ENCODE measurements around the gene DCAF5.

Gene DCAF5

GRCh38 chr14:69153873-69154270 is 953 bp upstream of the DCAF5 start:
- Mint-ChIP-seq H3K27me3 (peaks cover 6% of the 10 kb centered on the region), H3K4me1 (ENCODE audit: low read depth) (peaks cover 30% of the 10 kb centered on the region), H3K4me3 (peak overlapping the region; percentile 96), H3K27ac (peak overlapping the region; percentile 94), H3K9me3 (no peaks in the 10 kb centered on the region), H3K36me3 (ENCODE audit: low read depth) (peaks cover 11% of the 10 kb centered on the region)

DNA sequence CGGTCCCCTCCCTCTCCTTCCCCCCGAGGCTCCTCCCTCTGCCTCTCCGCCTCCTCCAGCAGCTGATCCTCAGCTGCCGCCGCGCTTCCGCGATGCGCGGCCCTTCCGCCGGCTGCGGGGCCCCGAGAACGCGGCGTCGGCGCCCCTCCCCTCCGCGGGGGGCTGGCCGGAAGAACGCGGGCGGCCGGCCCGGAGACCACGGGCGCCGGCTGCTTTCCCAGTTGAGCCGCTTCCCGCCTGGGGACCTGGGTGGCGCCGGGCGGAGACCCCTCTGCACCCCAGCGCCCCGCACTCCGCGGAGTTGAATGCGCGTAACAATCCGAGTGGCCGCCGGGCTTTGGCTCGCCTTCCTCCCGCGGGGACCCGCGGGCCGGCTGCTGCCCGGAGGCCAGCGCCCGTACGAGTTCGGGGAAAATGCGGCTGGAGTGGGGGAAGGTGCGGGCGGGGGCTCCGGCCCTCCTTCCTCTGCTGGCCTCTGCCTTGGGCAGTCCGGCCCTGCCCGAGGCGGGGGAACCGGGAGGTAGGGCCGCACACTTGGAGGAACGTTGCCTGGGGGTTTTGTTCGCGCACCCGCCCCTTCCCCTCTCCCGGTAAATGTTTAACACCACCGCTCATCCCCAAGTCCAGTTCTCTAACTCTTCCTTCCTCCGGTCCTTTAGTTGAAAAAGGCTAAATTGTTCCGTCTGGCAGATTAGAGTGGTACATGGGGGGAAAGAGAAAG is 393 bp upstream of the DCAF5 start:
- peaks cover 34% of the 10 kb centered on the region for H3K4me1 Mint-ChIP-seq (ENCODE audit: low read depth)
- H3K4me3 Mint-ChIP-seq, result peak overlapping the region; percentile 96
- no peaks in the 10 kb centered on the region for H3K9me3 Mint-ChIP-seq
- peaks cover 15% of the 10 kb centered on the region for H3K36me3 Mint-ChIP-seq (ENCODE audit: low read depth)
- peaks cover 6% of the 10 kb centered on the region for H3K27me3 Mint-ChIP-seq
- H3K27ac Mint-ChIP-seq, result peak overlapping the region; percentile 94

DNA sequence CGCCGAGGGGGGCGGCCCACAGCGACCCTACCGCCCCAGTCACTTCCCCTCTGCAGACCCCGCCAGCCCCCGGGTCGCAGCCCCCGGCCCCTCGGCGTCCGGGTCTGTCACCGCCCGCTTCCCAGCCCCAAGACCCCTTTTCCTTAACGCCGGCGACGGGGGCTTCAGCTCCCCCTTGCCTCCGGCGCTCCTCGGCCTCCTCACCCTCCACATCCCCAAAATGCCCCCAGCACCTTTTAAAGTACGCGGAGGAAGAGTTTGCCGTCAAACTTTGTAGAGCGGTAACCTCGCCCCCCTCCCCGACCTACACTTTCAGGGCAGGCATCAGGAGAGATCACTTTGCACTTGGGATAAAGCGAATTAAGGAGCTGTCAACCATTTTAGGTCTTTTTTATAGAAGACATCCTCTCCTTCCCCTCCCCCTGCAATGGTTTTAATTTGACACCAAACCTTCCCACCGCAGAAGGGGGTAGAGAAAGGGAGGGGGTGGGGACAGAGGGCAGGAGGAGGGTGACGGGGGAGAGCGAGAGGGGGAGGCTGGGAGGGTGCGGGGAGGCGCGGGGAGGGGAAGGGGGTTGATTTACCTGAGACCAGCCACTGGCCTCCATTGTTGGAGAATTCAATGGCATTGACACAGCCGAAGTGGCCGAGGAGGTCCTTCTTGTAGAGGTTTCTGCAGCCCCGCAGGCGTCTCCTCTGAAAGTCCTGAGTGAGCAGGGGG is 578 bp downstream of the DCAF5 start:
- Mint-ChIP-seq H3K27me3 (peaks cover 3% of the 10 kb centered on the region), H3K4me3 (peak overlapping the region; percentile 96), H3K4me1 (ENCODE audit: low read depth) (peaks cover 43% of the 10 kb centered on the region), H3K36me3 (ENCODE audit: low read depth) (peaks cover 23% of the 10 kb centered on the region), H3K9me3 (no peaks in the 10 kb centered on the region), H3K27ac (peak overlapping the region; percentile 90)

DNA sequence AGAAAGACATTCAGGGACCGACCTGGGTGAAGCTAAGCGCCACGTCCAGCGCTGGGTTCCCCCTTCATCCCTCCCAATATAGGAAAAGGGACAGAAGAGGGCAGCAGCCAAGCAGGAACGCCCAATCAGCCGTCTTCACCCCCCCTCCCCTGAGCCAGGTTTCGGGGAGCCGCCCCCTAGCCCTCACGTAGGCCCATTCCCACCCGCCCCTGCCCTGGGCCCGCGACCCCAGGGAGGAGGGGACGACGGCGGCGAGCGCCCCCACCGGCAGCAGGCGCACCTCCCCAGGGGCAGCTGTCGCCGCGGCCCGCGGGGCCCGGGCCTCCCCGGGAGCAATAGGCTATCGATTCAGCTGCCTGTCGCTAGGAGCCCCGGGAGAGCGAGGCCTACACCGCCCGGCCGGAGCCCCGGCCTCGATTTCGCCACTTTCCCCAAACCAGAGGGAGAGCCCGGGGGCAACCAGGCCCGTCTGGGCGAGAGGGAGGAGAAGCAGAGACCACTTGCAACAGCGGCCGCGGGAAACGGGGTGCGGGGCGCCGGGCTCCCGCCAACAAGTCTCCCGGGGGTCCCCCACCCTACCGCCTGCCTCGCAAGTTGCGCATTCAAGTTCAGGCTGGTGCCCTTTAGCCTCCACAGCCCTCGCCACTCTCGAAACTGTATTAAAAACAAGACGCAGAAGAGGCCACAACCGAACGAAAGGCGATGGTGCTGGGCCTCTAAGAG is 1.3 kb downstream of the DCAF5 start:
- H3K4me3 Mint-ChIP-seq, result peak overlapping the region; percentile 96
- peaks cover 49% of the 10 kb centered on the region for H3K4me1 Mint-ChIP-seq (ENCODE audit: low read depth)
- H3K9me3 Mint-ChIP-seq, result no peaks in the 10 kb centered on the region
- peaks cover 3% of the 10 kb centered on the region for H3K27me3 Mint-ChIP-seq
- peaks cover 26% of the 10 kb centered on the region for H3K36me3 Mint-ChIP-seq (ENCODE audit: low read depth)
- H3K27ac Mint-ChIP-seq, result peak overlapping the region; percentile 90

GRCh38 chr14:69149461-69150244 is 3.3 kb downstream of the DCAF5 start:
- peaks cover 59% of the 10 kb centered on the region for H3K4me1 Mint-ChIP-seq (ENCODE audit: low read depth)
- peak overlapping the region; percentile 96 for H3K4me3 Mint-ChIP-seq
- peaks cover 3% of the 10 kb centered on the region for H3K27me3 Mint-ChIP-seq
- H3K9me3 Mint-ChIP-seq, result no peaks in the 10 kb centered on the region
- peak overlapping the region; percentile 53 for H3K27ac Mint-ChIP-seq
- H3K36me3 Mint-ChIP-seq (ENCODE audit: low read depth), result peaks cover 36% of the 10 kb centered on the region

GRCh38 chr14:69142101-69142500 is 10.8 kb downstream of the DCAF5 start:
- H3K27ac Mint-ChIP-seq, result no peak overlapping the region
- H3K4me3 Mint-ChIP-seq, result no peak overlapping the region
- no peaks in the 10 kb centered on the region for H3K9me3 Mint-ChIP-seq
- no peaks in the 10 kb centered on the region for H3K27me3 Mint-ChIP-seq
- H3K36me3 Mint-ChIP-seq (ENCODE audit: low read depth), result peaks cover 33% of the 10 kb centered on the region
- peaks cover 55% of the 10 kb centered on the region for H3K4me1 Mint-ChIP-seq (ENCODE audit: low read depth)

- H3K36me3 Mint-ChIP-seq (ENCODE audit: low read depth), result peaks cover 32% of the 10 kb centered on the region
- peaks cover 54% of the 10 kb centered on the region for H3K4me1 Mint-ChIP-seq (ENCODE audit: low read depth)
- no peaks in the 10 kb centered on the region for H3K27me3 Mint-ChIP-seq
- H3K9me3 Mint-ChIP-seq, result no peaks in the 10 kb centered on the region
- no peak overlapping the region for H3K27ac Mint-ChIP-seq
- no peak overlapping the region for H3K4me3 Mint-ChIP-seq
These were observed 11.4 kb downstream of the DCAF5 start for GRCh38 chr14:69141550-69141949.

DNA sequence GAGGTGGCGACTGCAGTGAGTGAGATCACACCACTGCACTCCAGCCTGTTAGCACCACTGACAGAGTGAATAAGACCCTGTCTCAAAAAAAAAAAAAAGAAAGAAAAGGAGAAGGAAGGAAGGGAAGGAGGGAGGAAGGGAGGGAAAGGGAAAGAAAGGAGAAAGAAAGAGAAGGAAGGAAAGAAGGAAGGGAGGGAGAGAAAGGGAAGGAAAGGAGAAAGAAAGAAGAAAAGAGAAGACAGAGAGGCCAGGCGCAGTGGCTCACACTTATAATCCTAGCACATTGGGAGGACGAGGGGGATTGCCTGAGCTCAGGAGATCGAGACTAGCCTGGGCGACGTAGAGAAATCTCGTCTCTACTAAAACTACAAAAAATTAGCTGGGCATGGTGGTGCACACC is 13.2 kb downstream of the DCAF5 start:
- Mint-ChIP-seq H3K36me3 (ENCODE audit: low read depth) (peaks cover 23% of the 10 kb centered on the region), H3K4me3 (no peak overlapping the region), H3K27me3 (no peaks in the 10 kb centered on the region), H3K4me1 (ENCODE audit: low read depth) (peaks cover 60% of the 10 kb centered on the region), H3K9me3 (no peaks in the 10 kb centered on the region), H3K27ac (no peak overlapping the region)

DNA sequence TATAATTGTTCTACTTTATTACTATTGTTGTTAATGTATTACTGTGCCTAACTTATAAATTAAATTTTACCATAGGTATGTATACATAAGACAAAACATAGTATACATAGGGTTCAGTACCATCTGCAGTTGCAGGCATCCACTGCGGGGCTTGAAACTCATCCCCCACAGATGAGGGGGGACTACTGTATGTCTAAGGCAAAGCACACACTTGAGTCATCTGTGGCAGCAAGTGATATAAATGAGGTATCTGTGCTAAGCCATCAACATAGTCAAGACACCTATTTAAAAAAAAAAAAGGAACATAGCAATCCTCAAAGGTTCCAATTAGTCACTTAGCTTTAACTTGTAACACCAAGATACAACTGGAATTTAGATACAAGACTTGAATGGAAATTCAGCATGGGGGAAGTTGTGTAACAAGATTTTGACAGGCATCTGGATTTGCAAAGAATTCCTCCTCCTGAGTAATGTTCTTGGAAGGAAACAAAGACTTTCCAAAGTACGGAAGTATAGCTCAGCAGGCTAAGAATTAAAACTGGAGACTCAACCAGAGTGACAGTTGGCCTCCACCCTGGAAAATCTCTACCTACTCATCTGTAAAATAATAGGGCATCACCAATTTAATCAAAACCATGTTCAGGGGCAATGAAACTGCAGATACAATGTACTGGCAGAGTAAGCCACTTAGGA is 14.9 kb downstream of the DCAF5 start:
- peaks cover 17% of the 10 kb centered on the region for H3K36me3 Mint-ChIP-seq (ENCODE audit: low read depth)
- peaks cover 72% of the 10 kb centered on the region for H3K4me1 Mint-ChIP-seq (ENCODE audit: low read depth)
- H3K4me3 Mint-ChIP-seq, result no peak overlapping the region
- H3K27ac Mint-ChIP-seq, result peak overlapping the region; percentile 79
- H3K27me3 Mint-ChIP-seq, result no peaks in the 10 kb centered on the region
- no peaks in the 10 kb centered on the region for H3K9me3 Mint-ChIP-seq

GRCh38 chr14:69137416-69137815 is 15.5 kb downstream of the DCAF5 start:
- Mint-ChIP-seq H3K27ac (peak overlapping the region; percentile 74), H3K27me3 (no peaks in the 10 kb centered on the region), H3K4me3 (peak overlapping the region; percentile 17), H3K36me3 (ENCODE audit: low read depth) (peaks cover 13% of the 10 kb centered on the region), H3K9me3 (no peaks in the 10 kb centered on the region), H3K4me1 (ENCODE audit: low read depth) (peaks cover 72% of the 10 kb centered on the region)

- Mint-ChIP-seq H3K27ac (no peak overlapping the region), H3K27me3 (no peaks in the 10 kb centered on the region), H3K4me1 (ENCODE audit: low read depth) (peaks cover 90% of the 10 kb centered on the region), H3K9me3 (no peaks in the 10 kb centered on the region), H3K36me3 (ENCODE audit: low read depth) (peaks cover 16% of the 10 kb centered on the region), H3K4me3 (no peak overlapping the region)
These were observed 17.8 kb downstream of the DCAF5 start for GRCh38 chr14:69135133-69135532.

DNA sequence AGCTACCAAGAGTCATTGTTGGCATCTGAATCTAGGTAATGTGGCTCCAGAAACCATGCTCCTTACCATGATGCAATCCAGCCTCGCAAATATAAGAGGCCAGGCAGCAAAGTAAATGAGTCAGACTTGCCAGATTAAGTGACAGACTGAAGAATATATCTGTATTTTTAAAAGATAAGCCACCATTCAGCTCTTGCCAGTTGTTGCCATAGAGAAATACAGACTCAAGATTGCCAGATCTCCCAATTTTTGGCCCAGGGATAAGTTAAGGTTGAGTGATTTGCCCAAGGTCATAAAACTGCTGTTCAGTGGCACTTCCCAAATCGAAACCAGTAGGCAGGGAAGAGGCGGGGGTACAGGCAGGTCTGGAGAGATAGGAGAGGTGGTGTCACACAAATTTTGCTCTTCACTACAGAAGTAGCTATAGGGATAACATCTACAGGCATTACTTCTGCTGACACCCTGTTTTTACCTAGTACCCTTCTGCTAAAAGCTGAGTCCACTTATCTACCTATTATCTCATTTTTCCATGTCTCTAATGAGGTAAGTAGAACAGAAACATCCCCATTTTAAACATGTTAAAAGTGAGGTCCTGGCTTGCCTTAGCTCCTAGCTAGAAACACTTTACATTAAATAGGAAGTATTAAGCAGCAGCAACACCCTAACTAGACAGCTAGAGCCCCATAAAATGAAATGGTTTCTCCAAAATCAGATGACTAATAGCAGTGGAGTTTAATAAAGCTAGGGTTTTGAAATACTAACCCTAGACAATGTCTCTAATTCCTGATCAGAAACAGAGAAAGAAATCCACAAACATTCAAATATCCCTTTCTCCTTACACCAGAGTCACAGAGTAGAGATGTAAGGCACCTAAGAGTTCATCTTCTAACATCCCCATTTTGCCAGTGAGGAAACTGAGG is 19.5 kb downstream of the DCAF5 start:
- Mint-ChIP-seq H3K27ac (peak overlapping the region; percentile 96), H3K4me1 (ENCODE audit: low read depth) (peaks cover 96% of the 10 kb centered on the region), H3K9me3 (no peaks in the 10 kb centered on the region), H3K4me3 (peak overlapping the region; percentile 47), H3K36me3 (ENCODE audit: low read depth) (peaks cover 14% of the 10 kb centered on the region), H3K27me3 (no peaks in the 10 kb centered on the region)

GRCh38 chr14:69132513-69133181 is 20.3 kb downstream of the DCAF5 start:
- H3K27ac Mint-ChIP-seq, result peak overlapping the region; percentile 96
- H3K9me3 Mint-ChIP-seq, result no peaks in the 10 kb centered on the region
- H3K27me3 Mint-ChIP-seq, result no peaks in the 10 kb centered on the region
- H3K4me3 Mint-ChIP-seq, result peak overlapping the region; percentile 47
- H3K4me1 Mint-ChIP-seq (ENCODE audit: low read depth), result peaks cover 90% of the 10 kb centered on the region
- H3K36me3 Mint-ChIP-seq (ENCODE audit: low read depth), result peaks cover 8% of the 10 kb centered on the region

Data from stimulated activated naive CD8-positive, alpha-beta T cell treated with anti-CD3 and anti-CD28 coated beads, Interleukin-15, Interleukin-2, amounts not matched to agents 100 ng/mL and 50 ng/mL, for 24 hours (primary cell).